Inflammatory macrophage treated with lipopolysaccharide for 4 hours (primary cell): ENCODE measurements around the gene RAB35.
A peak's percentile ranks its signal among the peaks of the same experiment; 100 is the strongest.
"Not testable (repeated sequence)": the region's sequence is repeated elsewhere in the genome, so short reads cannot be mapped to it uniquely, and the experiment has no call there.

ENCODE experiments used
- DNase-seq: peaks from one replicate; pipeline ENCODE4 v3.0.0-alpha.2; 2020

RAB35 gene

GRCh38 chr12:120055231-120056000 is 61.1 kb downstream of the RAB35 start:
- peak; percentile 41 for DNase-seq

DNA sequence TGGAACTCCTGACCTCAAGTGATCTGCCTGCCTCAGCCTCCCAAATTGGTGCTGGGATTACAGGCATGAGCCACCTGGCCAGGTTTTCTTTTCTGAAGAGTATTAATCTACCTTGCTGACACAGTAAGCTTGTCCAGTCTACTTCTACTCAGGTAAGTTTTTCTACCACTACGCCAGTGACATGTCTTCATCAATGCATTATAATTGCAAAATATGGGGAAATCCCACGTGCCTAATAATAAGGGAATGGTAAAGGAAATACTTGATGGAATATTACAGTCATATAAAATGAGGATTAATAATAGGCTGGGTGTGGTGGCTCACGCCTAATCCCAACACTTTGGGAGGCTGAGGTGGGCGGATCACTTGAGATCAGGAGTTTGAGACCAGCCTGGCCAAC is 62.3 kb downstream of the RAB35 start:
- DNase-seq: no peak

DNA sequence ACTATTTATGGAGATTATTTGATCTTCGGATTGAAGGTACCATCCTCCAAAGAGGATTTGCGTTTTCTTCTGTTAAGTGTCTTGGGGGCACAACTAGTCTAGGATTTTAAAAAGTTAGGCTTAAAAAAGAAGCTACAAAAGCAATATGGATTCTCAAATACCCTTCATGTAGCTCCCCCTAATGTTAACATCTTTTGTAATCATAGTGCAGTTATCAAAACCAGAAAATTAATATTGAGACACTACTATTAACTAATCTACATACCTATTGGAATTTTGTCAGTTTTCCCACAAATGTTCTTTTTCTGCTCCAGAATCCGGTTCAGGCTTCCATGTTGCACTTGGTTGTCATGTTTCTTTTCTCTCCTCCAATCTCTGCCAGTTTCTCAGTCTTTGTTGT is 65.0 kb downstream of the RAB35 start:
- DNase-seq: no peak

GRCh38 chr12:120049426-120049825 is 67.1 kb downstream of the RAB35 start:
- no peak for DNase-seq

GRCh38 chr12:120048263-120048662 is 68.3 kb downstream of the RAB35 start:
- no peak for DNase-seq

- no peak for DNase-seq
Measured at GRCh38 chr12:120047072-120047471, 69.5 kb downstream of the RAB35 start.

GRCh38 chr12:120045367-120045766 is 71.2 kb downstream of the RAB35 start:
- not testable (repeated sequence) for DNase-seq
